ENCODE measurements around the gene NCAM2.

NCAM2 gene

GRCh38 chr21:21064353-21064752, 66.1 kb downstream of the NCAM2 start:
- TF ChIP-seq TARDBP (IDR thresholded peaks at IDR 0.05) (no peak), FOXM1 (IDR thresholded peaks at IDR 0.05; ENCODE audit: borderline replicate concordance) (no peak), FOXA1 (IDR thresholded peaks at IDR 0.05) (no peak), L3MBTL2 (conservative IDR thresholded peaks at IDR 0.05) (no peak), HDGF (IDR thresholded peaks at IDR 0.05; ENCODE audit: borderline replicate concordance) (no peak), SP1 (IDR thresholded peaks at IDR 0.05) (no peak), PKNOX1 (IDR thresholded peaks at IDR 0.05) (no peak), LEF1 (IDR thresholded peaks at IDR 0.05; ENCODE audit: borderline replicate concordance) (no peak), BHLHE40 (IDR thresholded peaks at IDR 0.05; ENCODE audit: borderline replicate concordance) (no peak), ARNT (IDR thresholded peaks at IDR 0.05) (no peak), SUZ12 (IDR thresholded peaks at IDR 0.05) (no peak), ELF4 (IDR thresholded peaks at IDR 0.05) (no peak)
- CTCF ChIA-PET: no interaction called here
- POLR2A ChIA-PET: no interaction called here
- DNase-seq (ENCODE audit: extremely low spot score): no peak

GRCh38 chr21:21067375-21067774, 69.2 kb downstream of the NCAM2 start:
- DNase-seq (ENCODE audit: extremely low spot score): no peak
- TF ChIP-seq ELF4 (IDR thresholded peaks at IDR 0.05): no peak
- no peak for TF ChIP-seq BHLHE40 (IDR thresholded peaks at IDR 0.05; ENCODE audit: borderline replicate concordance)
- no peak for TF ChIP-seq HDGF (IDR thresholded peaks at IDR 0.05; ENCODE audit: borderline replicate concordance)
- no peak for TF ChIP-seq CTBP1 (IDR thresholded peaks at IDR 0.05; ENCODE audit: borderline replicate concordance)
- TF ChIP-seq SP1 (IDR thresholded peaks at IDR 0.05): no peak
- no peak for TF ChIP-seq FOXM1 (IDR thresholded peaks at IDR 0.05; ENCODE audit: borderline replicate concordance)
- TF ChIP-seq TARDBP (IDR thresholded peaks at IDR 0.05): no peak
- no peak for TF ChIP-seq ZNF384 (IDR thresholded peaks at IDR 0.05)
- TF ChIP-seq NFRKB (IDR thresholded peaks at IDR 0.05): no peak
- no peak for TF ChIP-seq PKNOX1 (IDR thresholded peaks at IDR 0.05)
- TF ChIP-seq L3MBTL2 (conservative IDR thresholded peaks at IDR 0.05): no peak
- TF ChIP-seq FOXK2 (IDR thresholded peaks at IDR 0.05): no peak
- ChIA-PET CTCF (no interaction called here), POLR2A (no interaction called here)

DNA sequence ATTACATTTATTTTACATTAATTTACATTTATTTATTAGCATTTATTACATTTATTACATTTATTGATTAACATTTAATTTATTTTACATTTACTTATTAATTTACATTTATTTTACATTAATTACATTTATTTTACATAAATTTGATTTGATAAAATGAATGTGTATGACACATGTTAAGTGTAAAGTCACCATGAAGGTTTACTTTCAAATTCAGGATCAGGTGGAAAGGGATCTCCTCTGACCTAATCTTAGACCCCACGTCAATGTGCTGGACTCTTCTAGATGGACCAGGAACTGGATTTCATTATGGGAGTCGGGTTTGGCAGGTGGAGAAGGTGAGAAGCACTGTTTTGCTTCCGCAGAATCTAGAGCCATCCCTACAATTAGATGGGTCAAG, 76.1 kb downstream of the NCAM2 start:
- POLR2A ChIA-PET: no interaction called here
- CTCF ChIA-PET: no interaction called here
- DNase-seq (ENCODE audit: extremely low spot score): no peak
- TF ChIP-seq SUZ12 (IDR thresholded peaks at IDR 0.05) (no peak), CTBP1 (IDR thresholded peaks at IDR 0.05; ENCODE audit: borderline replicate concordance) (no peak), ZNF384 (IDR thresholded peaks at IDR 0.05) (no peak), NFRKB (IDR thresholded peaks at IDR 0.05) (no peak), LEF1 (IDR thresholded peaks at IDR 0.05; ENCODE audit: borderline replicate concordance) (no peak), SP1 (IDR thresholded peaks at IDR 0.05) (no peak), ARNT (IDR thresholded peaks at IDR 0.05) (no peak), PKNOX1 (IDR thresholded peaks at IDR 0.05) (no peak), HDGF (IDR thresholded peaks at IDR 0.05; ENCODE audit: borderline replicate concordance) (no peak), L3MBTL2 (conservative IDR thresholded peaks at IDR 0.05) (no peak), FOXA1 (IDR thresholded peaks at IDR 0.05) (no peak), FOXK2 (IDR thresholded peaks at IDR 0.05) (no peak), BHLHE40 (IDR thresholded peaks at IDR 0.05; ENCODE audit: borderline replicate concordance) (no peak), FOXM1 (IDR thresholded peaks at IDR 0.05; ENCODE audit: borderline replicate concordance) (no peak)

GRCh38 chr21:21076051-21076450, 77.8 kb downstream of the NCAM2 start:
- ChIA-PET CTCF (no interaction called here), POLR2A (no interaction called here)
- no peak for DNase-seq (ENCODE audit: extremely low spot score)
- TF ChIP-seq TARDBP (IDR thresholded peaks at IDR 0.05): no peak
- TF ChIP-seq FOXM1 (IDR thresholded peaks at IDR 0.05; ENCODE audit: borderline replicate concordance): no peak
- no peak for TF ChIP-seq ELF4 (IDR thresholded peaks at IDR 0.05)
- TF ChIP-seq BHLHE40 (IDR thresholded peaks at IDR 0.05; ENCODE audit: borderline replicate concordance): no peak
- no peak for TF ChIP-seq ARNT (IDR thresholded peaks at IDR 0.05)
- no peak for TF ChIP-seq NFRKB (IDR thresholded peaks at IDR 0.05)
- no peak for TF ChIP-seq FOXK2 (IDR thresholded peaks at IDR 0.05)
- TF ChIP-seq SP1 (IDR thresholded peaks at IDR 0.05): no peak
- TF ChIP-seq CTBP1 (IDR thresholded peaks at IDR 0.05; ENCODE audit: borderline replicate concordance): no peak
- no peak for TF ChIP-seq PKNOX1 (IDR thresholded peaks at IDR 0.05)
- TF ChIP-seq HDGF (IDR thresholded peaks at IDR 0.05; ENCODE audit: borderline replicate concordance): no peak
- TF ChIP-seq L3MBTL2 (conservative IDR thresholded peaks at IDR 0.05): no peak
- TF ChIP-seq FOXA1 (IDR thresholded peaks at IDR 0.05): no peak
- no peak for TF ChIP-seq SUZ12 (IDR thresholded peaks at IDR 0.05)
- no peak for TF ChIP-seq ZNF384 (IDR thresholded peaks at IDR 0.05)
- TF ChIP-seq LEF1 (IDR thresholded peaks at IDR 0.05; ENCODE audit: borderline replicate concordance): no peak

DNA sequence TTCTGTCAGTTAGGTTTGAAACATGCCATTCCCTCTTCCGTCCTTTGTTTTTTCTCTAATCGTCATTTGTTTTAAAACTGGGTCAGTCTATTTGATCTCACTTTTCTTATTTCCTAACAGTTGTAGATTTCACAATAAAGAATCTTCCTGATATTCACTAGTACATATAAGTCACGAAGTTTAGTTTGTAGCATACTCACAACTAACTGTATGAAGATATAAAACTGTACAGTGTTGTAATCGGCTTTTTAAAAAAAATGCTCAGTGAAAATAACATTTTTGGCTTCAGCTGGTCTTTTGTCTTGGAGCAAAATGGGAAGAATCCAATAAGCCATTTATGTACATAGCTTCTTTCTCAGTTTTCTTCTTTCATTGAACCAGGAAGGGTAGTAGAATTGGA, 78.3 kb downstream of the NCAM2 start:
- TF ChIP-seq SP1 (IDR thresholded peaks at IDR 0.05) (no peak), NFRKB (IDR thresholded peaks at IDR 0.05) (no peak), L3MBTL2 (conservative IDR thresholded peaks at IDR 0.05) (no peak), FOXM1 (IDR thresholded peaks at IDR 0.05; ENCODE audit: borderline replicate concordance) (no peak), PKNOX1 (IDR thresholded peaks at IDR 0.05) (no peak), ARNT (IDR thresholded peaks at IDR 0.05) (no peak)
- DNase-seq (ENCODE audit: extremely low spot score): no peak
- CTCF ChIA-PET: no interaction called here
- POLR2A ChIA-PET: no interaction called here
